OCI-LY7 (cell line): Measurements from ENCODE around the gene ANKS1B. TPM values are rescaled to one million over a fixed set of nuclear protein-coding genes. Genes with fewer than 3 reads are reported as not detected.

Source experiments
- BruUV-seq: library from RNA; stranded (reverse); fragments of 400-500 nt; replicated peaks from 2 replicates; lab custom pipeline; 2021; lab: Mats Ljungman, UMichigan
- CTCF ChIA-PET: fragments of 300-600 bp; sonication (Branson Sonifier 250); formaldehyde crosslinking; loops from one replicate; lab custom pipeline; 2022; ENCODE audit warnings: antibody characterized with exemption; ENCODE audit not compliant: unreplicated experiment; lab: Charles Lee
- POLR2A ChIA-PET: fragments of 300-600 bp; sonication (Branson Sonifier 250); formaldehyde crosslinking; loops from one replicate; lab custom pipeline; 2022; ENCODE audit warnings: antibody characterized with exemption; lab: Charles Lee
- DNase-seq: peaks from one replicate; pipeline ENCODE4 v3.0.0-alpha.2; 2015; ENCODE audit warnings: low spot score
- H2AFZ ChIP-seq: fragments of 200-600 bp; sonication (generic), shearing (Covaris generic); 2 replicates; pipeline ENCODE4 v1.6.1; 2014; ENCODE audit warnings: mild to moderate bottlenecking, antibody characterized with exemption, low read length, moderate library complexity
- H3K27ac ChIP-seq: fragments of 200-600 bp; sonication (generic); 2 replicates; pipeline ENCODE4 v1.5.1; 2014; ENCODE audit warnings: mixed run types, low read depth, mild to moderate bottlenecking, moderate library complexity, low read length, inconsistent platforms; ENCODE audit not compliant: poor library complexity, severe bottlenecking
- H3K36me3 ChIP-seq: fragments of 200-600 bp; sonication (generic); 2 replicates; pipeline ENCODE4 v1.6.1; 2014; ENCODE audit warnings: mild to moderate bottlenecking, antibody characterized with exemption, low read length, moderate library complexity, mixed read lengths; ENCODE audit not compliant: insufficient read depth
- H3K4me1 ChIP-seq: fragments of 200-600 bp; sonication (generic); 2 replicates; pipeline ENCODE4 v1.5.1; 2014; ENCODE audit warnings: mild to moderate bottlenecking, low read length; ENCODE audit not compliant: insufficient read depth, poor library complexity, severe bottlenecking
- H3K4me2 ChIP-seq: fragments of 200-600 bp; sonication (generic); 2 replicates; pipeline ENCODE4 v1.6.1; 2014; ENCODE audit warnings: mild to moderate bottlenecking, low read length
- H3K4me3 ChIP-seq: fragments of 200-600 bp; sonication (generic); 2 replicates; pipeline ENCODE4 v1.5.1; 2014; ENCODE audit warnings: mild to moderate bottlenecking, low read depth, low read length; ENCODE audit not compliant: poor library complexity, severe bottlenecking
- H3K79me2 ChIP-seq: fragments of 200-600 bp; sonication (generic); 2 replicates; pipeline ENCODE4 v1.6.1; 2016; ENCODE audit warnings: low read depth, mild to moderate bottlenecking, low read length, moderate library complexity, mixed read lengths; ENCODE audit not compliant: insufficient read depth
- H3K9me2 ChIP-seq: fragments of 200-600 bp; sonication (generic); 2 replicates; pipeline ENCODE4 v1.6.1; 2016; ENCODE audit warnings: mild to moderate bottlenecking, low read length, mixed read lengths; ENCODE audit not compliant: insufficient read depth
- H3K9me3 ChIP-seq: fragments of 200-600 bp; sonication (generic); 2 replicates; pipeline ENCODE4 v1.6.1; 2014; ENCODE audit warnings: mild to moderate bottlenecking, mixed run types, low read length, mixed read lengths
- H4K20me1 ChIP-seq: fragments of 200-600 bp; sonication (generic); 2 replicates; pipeline ENCODE4 v1.6.1; 2014; ENCODE audit warnings: mild to moderate bottlenecking, antibody characterized with exemption, low read length, moderate library complexity, mixed read lengths; ENCODE audit not compliant: insufficient read depth
- CTCF ChIP-seq: fragments of 200-600 bp; sonication (generic); conservative IDR thresholded peaks from 2 replicates; pipeline ENCODE4 v1.5.1; 2014; ENCODE audit warnings: mild to moderate bottlenecking, antibody characterized with exemption, low read length, moderate library complexity, mixed read lengths
- EZH2phosphoT487 ChIP-seq: fragments of 200-600 bp; sonication (generic); IDR thresholded peaks from 2 replicates; pipeline ENCODE4 v1.6.1; 2018; ENCODE audit warnings: low read depth, borderline replicate concordance, mild to moderate bottlenecking, mixed run types, antibody characterized with exemption, low read length, moderate library complexity, mixed read lengths
- intact Hi-C: fragments of 100-400 bp; cut with micrococcal nuclease; formaldehyde crosslinking; loops from one replicate; pipeline ENCODE4 v1.10.0; 2022; ENCODE audit not compliant: unreplicated experiment
- total RNA-seq, 2 experiments: library from RNA; depleted of rRNA in 1 of 2; stranded (reverse); fragments of >200 nt in 1 of 2; shearing (Covaris generic) in 1 of 2; gene quantifications; 2 replicates each; pipeline ENCODE4 v1.2.3, GENCODE V29; 2014 to 2022

ANKS1B gene
- total RNA-seq, 2 experiments from 2014 or later = 2.9 to 6.0 TPM

- no peak for DNase-seq
- no peak overlapping the region for H3K4me2 ChIP-seq
- TF ChIP-seq CTCF (no peak), EZH2phosphoT487 (no peak)
- no peaks in the 10 kb centered on the region for H3K79me2 ChIP-seq
- no peak overlapping the region for H3K27ac ChIP-seq
- H3K4me1 ChIP-seq = no peaks in the 10 kb centered on the region
- H4K20me1 ChIP-seq = no peaks in the 10 kb centered on the region
- intact Hi-C loops = no loop called here
- no TSS peak for BruUV-seq
- H3K9me3 ChIP-seq = no peaks in the 10 kb centered on the region
- H2AFZ ChIP-seq = no peak overlapping the region
- no peaks in the 10 kb centered on the region for H3K9me2 ChIP-seq
- H3K4me3 ChIP-seq = no peak overlapping the region
- CTCF ChIA-PET = no interaction called here
- no peaks in the 10 kb centered on the region for H3K36me3 ChIP-seq
- POLR2A ChIA-PET = interaction anchor here (0.7 kb wide), 1 partner anchor 43 kb away, joined by 3 read pairs; no protein-coding TSS in a partner anchor
Measured at GRCh38 chr12:98903875-98904274, 1080.9 kb downstream of the ANKS1B start.

DNA sequence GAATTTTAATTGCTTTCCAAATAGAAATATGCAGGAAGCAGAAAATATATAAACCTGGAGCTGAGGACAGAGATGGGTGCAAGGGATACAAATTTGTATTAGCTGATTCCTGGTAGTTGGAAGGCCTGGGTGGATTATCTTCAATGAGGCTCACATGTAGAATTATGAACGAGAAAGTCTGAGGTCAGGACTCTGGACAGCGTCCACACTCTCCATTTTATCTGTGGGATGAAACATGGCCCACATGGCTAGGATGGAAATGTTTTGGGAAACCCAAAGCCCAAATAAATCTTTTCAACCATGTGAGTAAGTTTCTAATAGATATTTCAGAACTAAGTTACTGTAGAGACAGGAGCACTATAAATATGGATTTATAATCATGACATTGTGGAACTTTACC is 1083.5 kb downstream of the ANKS1B start:
- Histone ChIP-seq H3K27ac (no peak overlapping the region), H3K9me2 (peaks cover 4% of the 10 kb centered on the region; the same call in 1 of the 2 replicates), H4K20me1 (no peaks in the 10 kb centered on the region), H3K4me3 (no peak overlapping the region), H3K4me1 (no peaks in the 10 kb centered on the region), H3K9me3 (no peaks in the 10 kb centered on the region), H3K79me2 (no peaks in the 10 kb centered on the region), H2AFZ (no peak overlapping the region), H3K36me3 (no peaks in the 10 kb centered on the region), H3K4me2 (no peak overlapping the region)
- BruUV-seq = no TSS peak
- intact Hi-C loops = no loop called here
- CTCF ChIA-PET = no interaction called here
- DNase-seq = no peak
- POLR2A ChIA-PET = interaction anchor here (1.0 kb wide), 1 partner anchor 17 kb away, joined by 3 read pairs; no protein-coding TSS in a partner anchor
- no peak for TF ChIP-seq EZH2phosphoT487
- TF ChIP-seq CTCF = no peak

GRCh38 chr12:98896938-98897337 is 1087.8 kb downstream of the ANKS1B start:
- DNase-seq = no peak
- Histone ChIP-seq H3K27ac (no peak overlapping the region), H3K79me2 (no peaks in the 10 kb centered on the region), H2AFZ (no peak overlapping the region), H3K36me3 (no peaks in the 10 kb centered on the region), H3K4me3 (no peak overlapping the region), H4K20me1 (no peaks in the 10 kb centered on the region), H3K9me2 (peaks cover 4% of the 10 kb centered on the region; the same call in 1 of the 2 replicates), H3K4me1 (no peaks in the 10 kb centered on the region), H3K4me2 (no peak overlapping the region), H3K9me3 (no peaks in the 10 kb centered on the region)
- ChIA-PET CTCF (no interaction called here), POLR2A (interaction anchor here (0.6 kb wide), 2 partner anchors 194 to 252 kb away, joined by 3 to 4 read pairs; no protein-coding TSS in a partner anchor)
- no TSS peak for BruUV-seq
- no peak for TF ChIP-seq CTCF
- no peak for TF ChIP-seq EZH2phosphoT487
- intact Hi-C loops = no loop called here
